ENCODE results near the gene ELOVL5.

- TF ChIP-seq, protein P1, sequence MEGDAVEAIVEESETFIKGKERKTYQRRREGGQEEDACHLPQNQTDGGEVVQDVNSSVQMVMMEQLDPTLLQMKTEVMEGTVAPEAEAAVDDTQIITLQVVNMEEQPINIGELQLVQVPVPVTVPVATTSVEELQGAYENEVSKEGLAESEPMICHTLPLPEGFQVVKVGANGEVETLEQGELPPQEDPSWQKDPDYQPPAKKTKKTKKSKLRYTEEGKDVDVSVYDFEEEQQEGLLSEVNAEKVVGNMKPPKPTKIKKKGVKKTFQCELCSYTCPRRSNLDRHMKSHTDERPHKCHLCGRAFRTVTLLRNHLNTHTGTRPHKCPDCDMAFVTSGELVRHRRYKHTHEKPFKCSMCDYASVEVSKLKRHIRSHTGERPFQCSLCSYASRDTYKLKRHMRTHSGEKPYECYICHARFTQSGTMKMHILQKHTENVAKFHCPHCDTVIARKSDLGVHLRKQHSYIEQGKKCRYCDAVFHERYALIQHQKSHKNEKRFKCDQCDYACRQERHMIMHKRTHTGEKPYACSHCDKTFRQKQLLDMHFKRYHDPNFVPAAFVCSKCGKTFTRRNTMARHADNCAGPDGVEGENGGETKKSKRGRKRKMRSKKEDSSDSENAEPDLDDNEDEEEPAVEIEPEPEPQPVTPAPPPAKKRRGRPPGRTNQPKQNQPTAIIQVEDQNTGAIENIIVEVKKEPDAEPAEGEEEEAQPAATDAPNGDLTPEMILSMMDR (IDR thresholded peaks at IDR 0.05; ENCODE audit: low read length), result no peak
- no peak for TF ChIP-seq EZH2 (IDR thresholded peaks at IDR 0.05; ENCODE audit: borderline replicate concordance, low read length)
These were observed 26.3 kb downstream of the ELOVL5 start for GRCh38 chr6:53322188-53323029.

Measured in OCI-LY1 (cell line).